ENCODE results near the gene GTF2A1L. TPM values are rescaled to one million over a fixed set of nuclear protein-coding genes. Genes with fewer than 3 reads are reported as not detected.

GTF2A1L gene
- polyA plus RNA-seq, 1 donor from 2014 or later, result 0.51 TPM

DNA sequence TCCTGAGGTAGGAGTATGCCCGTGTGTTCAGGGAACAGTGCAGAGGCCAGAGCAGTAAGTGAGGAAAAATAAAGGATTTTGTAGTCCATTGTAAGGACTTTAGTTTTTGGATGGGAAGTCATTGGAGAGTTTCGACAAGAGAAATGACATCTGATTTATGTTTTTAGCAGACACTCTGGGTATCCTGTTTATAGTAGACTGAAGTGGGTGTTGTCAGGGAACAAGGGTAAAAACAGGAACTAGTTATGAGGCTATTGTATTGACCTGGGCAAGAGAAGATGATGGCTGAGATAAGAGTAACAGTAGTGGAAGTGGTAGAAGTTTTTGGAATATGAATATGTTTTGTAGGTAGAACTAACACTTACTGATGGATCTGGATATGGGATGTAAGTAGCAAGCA is 59.8 kb downstream of the GTF2A1L start:
- Histone ChIP-seq H3K36me3 (ENCODE audit: insufficient read depth, low read length) (no peaks in the 10 kb centered on the region), H2AFZ (ENCODE audit: low read depth, low read length) (no peak overlapping the region), H3K4me3 (ENCODE audit: low read length) (no peak overlapping the region), H3K9me3 (ENCODE audit: low read length) (no peaks in the 10 kb centered on the region), H3K9me2 (ENCODE audit: insufficient read depth, low read length) (no peaks in the 10 kb centered on the region), H4K20me1 (ENCODE audit: insufficient read depth) (no peaks in the 10 kb centered on the region), H3K27me3 (ENCODE audit: insufficient read depth, low read depth, low read length) (no peaks in the 10 kb centered on the region), H3K79me2 (replicated peaks; ENCODE audit: insufficient read depth, low read length) (no peaks in the 10 kb centered on the region), H3K9ac (ENCODE audit: low read length) (no peak overlapping the region), H3F3A (ENCODE audit: insufficient read depth, low read length, poor library complexity, severe bottlenecking) (no peaks in the 10 kb centered on the region), H3K4me2 (ENCODE audit: low read length) (no peak overlapping the region), H3K27ac (ENCODE audit: low read length) (no peak overlapping the region)
- no peak for TF ChIP-seq TAF1 (IDR thresholded peaks at IDR 0.05; ENCODE audit: low read depth)
- no peak for TF ChIP-seq SMC3 (conservative IDR thresholded peaks at IDR 0.05; ENCODE audit: poor library complexity)
- TF ChIP-seq RAD21 (conservative IDR thresholded peaks at IDR 0.05), result no peak

DNA sequence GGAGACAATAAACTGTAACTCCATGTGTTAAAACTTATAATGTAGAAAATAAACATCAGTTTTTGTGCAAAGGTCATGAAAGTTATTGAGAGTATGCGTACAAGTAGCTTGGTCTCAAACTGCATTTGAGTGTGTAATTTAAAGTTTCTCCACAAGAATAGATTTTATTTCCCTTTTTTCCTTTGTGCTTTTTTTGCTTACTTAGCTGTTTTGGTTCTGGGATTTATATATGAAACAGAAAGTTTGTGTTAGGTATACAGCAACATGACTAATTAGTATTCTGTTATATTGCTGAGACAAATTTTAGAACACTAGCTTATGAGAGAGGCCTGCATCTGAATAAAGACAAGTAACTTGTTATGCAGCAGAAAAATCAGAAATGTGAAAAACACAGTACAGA is 67.5 kb downstream of the GTF2A1L start:
- H3K4me3 ChIP-seq (ENCODE audit: low read length), result no peak overlapping the region
- H3K79me2 ChIP-seq (replicated peaks; ENCODE audit: insufficient read depth, low read length), result no peaks in the 10 kb centered on the region
- H3K27me3 ChIP-seq (ENCODE audit: insufficient read depth, low read depth, low read length), result no peaks in the 10 kb centered on the region
- H3K9ac ChIP-seq (ENCODE audit: low read length), result no peak overlapping the region
- H4K20me1 ChIP-seq (ENCODE audit: insufficient read depth), result no peaks in the 10 kb centered on the region
- no peak overlapping the region for H2AFZ ChIP-seq (ENCODE audit: low read depth, low read length)
- H3K4me2 ChIP-seq (ENCODE audit: low read length), result no peak overlapping the region
- H3K9me2 ChIP-seq (ENCODE audit: insufficient read depth, low read length), result no peaks in the 10 kb centered on the region
- H3F3A ChIP-seq (ENCODE audit: insufficient read depth, low read length, poor library complexity, severe bottlenecking), result no peaks in the 10 kb centered on the region
- TF ChIP-seq RAD21 (conservative IDR thresholded peaks at IDR 0.05) (no peak), SMC3 (conservative IDR thresholded peaks at IDR 0.05; ENCODE audit: poor library complexity) (no peak), REST (IDR thresholded peaks at IDR 0.05; ENCODE audit: borderline replicate concordance) (no peak), EZH2 (IDR thresholded peaks at IDR 0.05; ENCODE audit: borderline replicate concordance, insufficient read depth, low read length, poor library complexity, severe bottlenecking) (no peak), TAF1 (IDR thresholded peaks at IDR 0.05; ENCODE audit: low read depth) (no peak), EP300 (conservative IDR thresholded peaks at IDR 0.05; ENCODE audit: poor library complexity, severe bottlenecking) (no peak), MXI1 (conservative IDR thresholded peaks at IDR 0.05; ENCODE audit: poor library complexity, severe bottlenecking) (no peak), POLR2AphosphoS5 (IDR thresholded peaks at IDR 0.05) (no peak)
- TF ChIP-seq, protein P1, sequence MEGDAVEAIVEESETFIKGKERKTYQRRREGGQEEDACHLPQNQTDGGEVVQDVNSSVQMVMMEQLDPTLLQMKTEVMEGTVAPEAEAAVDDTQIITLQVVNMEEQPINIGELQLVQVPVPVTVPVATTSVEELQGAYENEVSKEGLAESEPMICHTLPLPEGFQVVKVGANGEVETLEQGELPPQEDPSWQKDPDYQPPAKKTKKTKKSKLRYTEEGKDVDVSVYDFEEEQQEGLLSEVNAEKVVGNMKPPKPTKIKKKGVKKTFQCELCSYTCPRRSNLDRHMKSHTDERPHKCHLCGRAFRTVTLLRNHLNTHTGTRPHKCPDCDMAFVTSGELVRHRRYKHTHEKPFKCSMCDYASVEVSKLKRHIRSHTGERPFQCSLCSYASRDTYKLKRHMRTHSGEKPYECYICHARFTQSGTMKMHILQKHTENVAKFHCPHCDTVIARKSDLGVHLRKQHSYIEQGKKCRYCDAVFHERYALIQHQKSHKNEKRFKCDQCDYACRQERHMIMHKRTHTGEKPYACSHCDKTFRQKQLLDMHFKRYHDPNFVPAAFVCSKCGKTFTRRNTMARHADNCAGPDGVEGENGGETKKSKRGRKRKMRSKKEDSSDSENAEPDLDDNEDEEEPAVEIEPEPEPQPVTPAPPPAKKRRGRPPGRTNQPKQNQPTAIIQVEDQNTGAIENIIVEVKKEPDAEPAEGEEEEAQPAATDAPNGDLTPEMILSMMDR (IDR thresholded peaks at IDR 0.05; ENCODE audit: poor library complexity, severe bottlenecking), result no peak
- no peaks in the 10 kb centered on the region for H3K9me3 ChIP-seq (ENCODE audit: low read length)
- H3K27ac ChIP-seq (ENCODE audit: low read length), result no peak overlapping the region
- H3K36me3 ChIP-seq (ENCODE audit: insufficient read depth, low read length), result no peaks in the 10 kb centered on the region
